Vagina (tissue), 2 donors: ENCODE measurements around the gene EEF1E1. TPM values are rescaled to one million over a fixed set of nuclear protein-coding genes. Genes with fewer than 3 reads are reported as not detected.

Experiments used
- DNase-seq, 2 donors: peaks; one replicate each; pipeline ENCODE4 v3.0.0-alpha.2; 2017; ENCODE audit errors: extremely low spot score in 2 of 2
- H3K27ac ChIP-seq: fragments of 200-600 bp; sonication (generic); one replicate; pipeline ENCODE4 v1.5.1; 2019
- H3K27me3 ChIP-seq: fragments of 200-600 bp; sonication (generic); one replicate; pipeline ENCODE4 v1.5.1; 2019
- H3K36me3 ChIP-seq, 2 donors: fragments of 200-600 bp; sonication (generic); one replicate each; pipeline ENCODE4 v1.5.1; 2017 to 2019
- H3K4me1 ChIP-seq: fragments of 200-600 bp; sonication (generic); one replicate; pipeline ENCODE4 v1.5.1; 2019
- H3K4me3 ChIP-seq, 2 donors: fragments of 200-600 bp; sonication (generic); 1 replicate in 1 of 2; 2 replicates in 1 of 2; pipeline ENCODE4 v1.5.1; 2016 to 2019
- H3K9me3 ChIP-seq: fragments of 200-600 bp; sonication (generic); one replicate; pipeline ENCODE4 v1.5.1; 2019
- POLR2A ChIP-seq, 2 donors: fragments of 450-650 bp; IDR thresholded peaks; one replicate each; pipeline ENCODE4 v1.6.1; 2017; ENCODE audit warnings: antibody characterized with exemption in 2 of 2, mild to moderate bottlenecking in 2 of 2, moderate library complexity in 2 of 2
- POLR2AphosphoS5 ChIP-seq, 2 donors: sonication (generic); formaldehyde crosslinking; IDR thresholded peaks; one replicate each; pipeline ENCODE4 v1.9.0; 2017; ENCODE audit warnings: antibody characterized with exemption in 2 of 2, mild to moderate bottlenecking in 2 of 2, low read depth in 1 of 2; ENCODE audit not compliant: insufficient read depth in 1 of 2
- intact Hi-C: fragments of 100-400 bp; cut with DNase I; formaldehyde crosslinking; loops from one replicate; pipeline ENCODE4 v1.15.1; 2023
- total RNA-seq: library from RNA; depleted of rRNA; stranded (reverse); fragments of >200 nt; gene quantifications from one replicate; pipeline ENCODE4 v1.2.3, GENCODE V29; 2016
- TF ChIP-seq, protein P1 (sequence below), 3 experiments: fragments of 450-650 bp in 2 of 3; fragments of 200-600 bp in 1 of 3; sonication (generic) in 1 of 3; IDR thresholded peaks; one replicate each; pipeline ENCODE4 v1.5.1; 2017 to 2019; ENCODE audit warnings: antibody characterized with exemption in 3 of 3, mild to moderate bottlenecking in 2 of 3, moderate library complexity in 2 of 3

EEF1E1 gene
- total RNA-seq, 1 donor from 2014 or later, result 53.0 TPM

DNA sequence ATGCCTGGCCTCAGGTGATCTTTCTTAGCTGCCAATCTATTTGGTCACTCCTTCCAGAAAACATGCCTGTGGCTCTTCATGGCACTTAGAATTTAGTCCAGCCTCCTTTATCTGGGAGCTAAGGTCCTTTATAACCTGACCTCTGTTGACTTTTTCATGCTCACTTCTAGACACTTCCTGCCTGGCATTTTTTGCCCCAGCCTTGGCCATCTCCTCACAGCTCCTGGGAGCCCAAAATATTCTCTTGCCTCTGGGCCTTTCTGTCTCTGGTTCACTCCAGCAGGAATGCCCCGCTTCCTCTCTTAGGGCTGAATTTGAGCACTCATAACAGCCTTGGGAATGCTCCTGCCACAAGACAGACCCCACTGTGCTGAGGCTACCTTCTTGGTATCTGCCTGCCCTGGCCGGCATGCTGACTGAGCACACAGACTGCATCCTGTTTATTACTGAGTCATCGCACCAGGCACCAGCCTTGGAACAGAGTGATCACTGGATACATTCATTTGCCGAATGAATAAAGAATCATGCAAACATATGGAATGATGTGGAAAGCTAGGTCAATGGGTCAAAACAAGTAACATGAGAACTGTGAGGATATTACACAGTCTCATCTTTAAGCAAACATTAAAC is 5.8 kb upstream of the EEF1E1 start:
- DNase-seq, result no peak
- no peak overlapping the region for H3K27ac ChIP-seq
- intact Hi-C loops, result no loop called here

DNA sequence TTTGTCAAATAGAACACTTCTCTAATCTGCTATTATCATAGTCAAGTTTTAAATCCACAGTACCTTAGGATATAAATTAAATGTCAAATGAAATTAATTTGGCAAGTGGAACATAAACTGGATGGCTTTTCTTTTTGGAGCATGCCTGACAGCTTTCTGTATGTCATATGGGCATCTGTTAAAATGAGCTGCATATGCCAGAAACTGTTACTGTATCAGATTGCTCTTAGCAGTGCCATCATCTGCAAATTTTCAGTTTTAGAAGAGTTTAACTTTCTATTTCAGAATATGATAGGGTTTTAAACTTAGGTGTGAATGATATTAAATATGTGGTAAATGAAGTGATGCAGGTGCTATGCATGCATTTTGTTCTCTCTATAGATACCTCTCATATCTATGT is 3.4 kb upstream of the EEF1E1 start:
- TF ChIP-seq POLR2AphosphoS5 (IDR thresholded peaks at IDR 0.05; ENCODE audit: insufficient read depth in 1 of 2, low read depth in 1 of 2), result no peak
- TF ChIP-seq, protein P1, sequence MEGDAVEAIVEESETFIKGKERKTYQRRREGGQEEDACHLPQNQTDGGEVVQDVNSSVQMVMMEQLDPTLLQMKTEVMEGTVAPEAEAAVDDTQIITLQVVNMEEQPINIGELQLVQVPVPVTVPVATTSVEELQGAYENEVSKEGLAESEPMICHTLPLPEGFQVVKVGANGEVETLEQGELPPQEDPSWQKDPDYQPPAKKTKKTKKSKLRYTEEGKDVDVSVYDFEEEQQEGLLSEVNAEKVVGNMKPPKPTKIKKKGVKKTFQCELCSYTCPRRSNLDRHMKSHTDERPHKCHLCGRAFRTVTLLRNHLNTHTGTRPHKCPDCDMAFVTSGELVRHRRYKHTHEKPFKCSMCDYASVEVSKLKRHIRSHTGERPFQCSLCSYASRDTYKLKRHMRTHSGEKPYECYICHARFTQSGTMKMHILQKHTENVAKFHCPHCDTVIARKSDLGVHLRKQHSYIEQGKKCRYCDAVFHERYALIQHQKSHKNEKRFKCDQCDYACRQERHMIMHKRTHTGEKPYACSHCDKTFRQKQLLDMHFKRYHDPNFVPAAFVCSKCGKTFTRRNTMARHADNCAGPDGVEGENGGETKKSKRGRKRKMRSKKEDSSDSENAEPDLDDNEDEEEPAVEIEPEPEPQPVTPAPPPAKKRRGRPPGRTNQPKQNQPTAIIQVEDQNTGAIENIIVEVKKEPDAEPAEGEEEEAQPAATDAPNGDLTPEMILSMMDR (IDR thresholded peaks at IDR 0.05), result no peak
- TF ChIP-seq POLR2A (IDR thresholded peaks at IDR 0.05), result no peak
- no peak overlapping the region for H3K4me3 ChIP-seq

More for the DNA sequence above, 5.8 kb upstream of the EEF1E1 start:
- Histone ChIP-seq H3K4me1 (no peaks in the 10 kb centered on the region), H3K4me3 (no peak overlapping the region), H3K27me3 (no peaks in the 10 kb centered on the region), H3K9me3 (no peaks in the 10 kb centered on the region), H3K36me3 (no peaks in the 10 kb centered on the region)
- TF ChIP-seq POLR2AphosphoS5 (IDR thresholded peaks at IDR 0.05; ENCODE audit: insufficient read depth in 1 of 2, low read depth in 1 of 2) (no peak), POLR2A (IDR thresholded peaks at IDR 0.05) (no peak)
- TF ChIP-seq, protein P1 (IDR thresholded peaks at IDR 0.05), result no peak

GRCh38 chr6:8103726-8104125 is 1.4 kb upstream of the EEF1E1 start:
- DNase-seq, result no peak
- Histone ChIP-seq H3K36me3 (no peaks in the 10 kb centered on the region), H3K4me3 (no peak overlapping the region), H3K27me3 (no peaks in the 10 kb centered on the region), H3K27ac (no peak overlapping the region), H3K9me3 (no peaks in the 10 kb centered on the region), H3K4me1 (peaks cover 14% of the 10 kb centered on the region)
- no peak for TF ChIP-seq POLR2A (IDR thresholded peaks at IDR 0.05)
- no peak for TF ChIP-seq POLR2AphosphoS5 (IDR thresholded peaks at IDR 0.05; ENCODE audit: insufficient read depth in 1 of 2, low read depth in 1 of 2)
- TF ChIP-seq, protein P1 (IDR thresholded peaks at IDR 0.05), result no peak
- intact Hi-C loops, result no loop called here

More for the DNA sequence above, 3.4 kb upstream of the EEF1E1 start:
- intact Hi-C loops, result no loop called here
- Histone ChIP-seq H3K4me1 (peaks cover 10% of the 10 kb centered on the region), H3K36me3 (no peaks in the 10 kb centered on the region), H3K27ac (no peak overlapping the region), H3K9me3 (no peaks in the 10 kb centered on the region), H3K27me3 (no peaks in the 10 kb centered on the region)
- DNase-seq, result no peak

GRCh38 chr6:8100159-8100854 is 2.0 kb downstream of the EEF1E1 start:
- no peak overlapping the region for H3K27ac ChIP-seq
- peaks cover 14% of the 10 kb centered on the region for H3K4me1 ChIP-seq
- TF ChIP-seq, protein P1 (IDR thresholded peaks at IDR 0.05), result no peak
- TF ChIP-seq POLR2AphosphoS5 (IDR thresholded peaks at IDR 0.05; ENCODE audit: insufficient read depth in 1 of 2, low read depth in 1 of 2) (no peak), POLR2A (IDR thresholded peaks at IDR 0.05) (no peak)
- no peak for DNase-seq
- intact Hi-C loops, result no loop called here
- H3K4me3 ChIP-seq, result no peak overlapping the region
- H3K9me3 ChIP-seq, result no peaks in the 10 kb centered on the region
- H3K36me3 ChIP-seq, result peaks cover 0 to 19% of the 10 kb centered on the region in 2 donors
- H3K27me3 ChIP-seq, result no peaks in the 10 kb centered on the region

DNA sequence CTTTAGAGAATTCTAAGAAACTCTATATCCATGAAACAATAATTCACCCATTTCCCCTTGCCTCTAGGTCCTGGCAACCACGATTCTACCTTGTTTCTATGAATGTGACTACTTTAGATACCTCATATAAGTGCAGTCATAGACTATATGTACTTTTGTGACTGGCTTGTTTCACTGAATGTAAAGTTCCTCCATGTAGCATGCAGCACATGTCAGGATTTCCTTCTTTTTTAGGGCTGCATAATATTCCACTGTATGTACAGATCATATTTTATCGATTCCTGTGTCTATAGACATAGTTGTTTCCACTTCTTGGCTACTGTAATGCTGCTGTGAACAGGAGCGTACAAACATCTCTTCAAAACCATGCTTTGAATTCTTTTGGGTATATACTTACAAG is 11.7 kb downstream of the EEF1E1 start:
- TF ChIP-seq, protein P1 (IDR thresholded peaks at IDR 0.05), result no peak
- intact Hi-C loops, result no loop called here
- Histone ChIP-seq H3K27me3 (no peaks in the 10 kb centered on the region), H3K36me3 (peaks cover 0 to 44% of the 10 kb centered on the region in 2 donors), H3K4me1 (no peaks in the 10 kb centered on the region), H3K27ac (no peak overlapping the region), H3K9me3 (no peaks in the 10 kb centered on the region), H3K4me3 (no peak overlapping the region)
- DNase-seq, result no peak
